Measurements from ENCODE around the gene NEGR1.

Gene NEGR1

DNA sequence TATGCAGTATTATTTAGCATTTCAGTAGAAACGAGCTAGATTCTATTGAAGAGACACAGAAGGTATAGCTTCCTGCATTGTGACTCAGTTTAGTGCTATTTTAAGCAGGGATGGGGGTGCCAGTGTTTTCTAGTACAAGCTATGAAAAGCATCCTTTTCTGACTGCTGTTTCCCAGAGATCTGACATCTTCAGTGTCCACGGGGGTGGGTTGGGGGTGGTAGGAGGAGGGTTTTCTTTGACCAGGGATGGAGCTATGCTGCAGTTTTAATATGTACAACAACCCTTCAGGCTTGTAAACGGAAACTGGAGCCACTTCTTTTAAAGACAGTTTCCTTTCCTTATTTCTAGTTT is 2.7 kb upstream of the NEGR1 start:
- H3K27ac ChIP-seq: peak overlapping the region; percentile 97
- TF ChIP-seq CTCF (IDR thresholded peaks at IDR 0.05): no peak
- no peak for TF ChIP-seq ZFX (IDR thresholded peaks at IDR 0.05; ENCODE audit: borderline replicate concordance)

GRCh38 chr1:72284348-72285073 is 2.2 kb upstream of the NEGR1 start:
- no peak for TF ChIP-seq ZFX (IDR thresholded peaks at IDR 0.05; ENCODE audit: borderline replicate concordance)
- peak; percentile 45 for TF ChIP-seq CTCF (IDR thresholded peaks at IDR 0.05)
- H3K27ac ChIP-seq: peak overlapping the region; percentile 97

- no peak for TF ChIP-seq CTCF (IDR thresholded peaks at IDR 0.05)
- no peak for TF ChIP-seq ZFX (IDR thresholded peaks at IDR 0.05; ENCODE audit: borderline replicate concordance)
- H3K27ac ChIP-seq: peak overlapping the region; percentile 97
Measured at GRCh38 chr1:72284084-72284347, 1.7 kb upstream of the NEGR1 start.

- no peak for TF ChIP-seq ZFX (IDR thresholded peaks at IDR 0.05; ENCODE audit: borderline replicate concordance)
- peak overlapping the region; percentile 97 for H3K27ac ChIP-seq
Measured at GRCh38 chr1:72283307-72284083, 1.2 kb upstream of the NEGR1 start.

- TF ChIP-seq ZFX (IDR thresholded peaks at IDR 0.05; ENCODE audit: borderline replicate concordance) (no peak), CTCF (IDR thresholded peaks at IDR 0.05) (no peak; the same call in 1 of the 2 replicates)
- H3K27ac ChIP-seq: peak overlapping the region; percentile 97
Measured at GRCh38 chr1:72283022-72283306, 625 bp upstream of the NEGR1 start.

- peak overlapping the region; percentile 97 for H3K27ac ChIP-seq
- TF ChIP-seq ZFX (IDR thresholded peaks at IDR 0.05; ENCODE audit: borderline replicate concordance) (no peak), CTCF (IDR thresholded peaks at IDR 0.05) (no peak)
Measured at GRCh38 chr1:72281637-72282270, 585 bp downstream of the NEGR1 start.

- no peak for TF ChIP-seq CTCF (IDR thresholded peaks at IDR 0.05)
- TF ChIP-seq ZFX (IDR thresholded peaks at IDR 0.05; ENCODE audit: borderline replicate concordance): no peak
- no peak overlapping the region for H3K27ac ChIP-seq
Measured at GRCh38 chr1:72281144-72281543, 1.2 kb downstream of the NEGR1 start.

Measured in 22Rv1 (cell line).